Renal cortical epithelial cell (primary cell): ENCODE measurements around the gene KRTAP3-2. TPM values are rescaled to one million over a fixed set of nuclear protein-coding genes. Genes with fewer than 3 reads are reported as not detected.

Experiments used
- DNase-seq: peaks from one replicate; pipeline ENCODE4 v3.0.0-alpha.2; 2011; ENCODE audit warnings: low read depth
- total RNA-seq: library from RNA; depleted of rRNA; stranded (reverse); fragments of >200 nt; gene quantifications from 2 replicates; pipeline ENCODE4 v1.2.3, GENCODE V29; 2014

The KRTAP3-2 gene
- total RNA-seq, 1 donor from 2014 or later, result not detected

- no peak for DNase-seq
These were observed 10.7 kb upstream of the KRTAP3-2 start for GRCh38 chr17:41010441-41010840.

GRCh38 chr17:41009936-41010335 lies 10.2 kb upstream of the KRTAP3-2 start:
- DNase-seq, result no peak

- peak; percentile 18 for DNase-seq
These were observed 9.6 kb upstream of the KRTAP3-2 start for GRCh38 chr17:41009301-41009760.

- no peak for DNase-seq
These were observed 9.1 kb upstream of the KRTAP3-2 start, which contains the start of gene KRTAP3-1 for GRCh38 chr17:41008811-41009210. Gene KRTAP3-1 (minus strand): TSS chr17:41009128. CDS start chr17:41009074, 54 bp downstream.

GRCh38 chr17:41004397-41004796 lies 4.7 kb upstream of the KRTAP3-2 start:
- no peak for DNase-seq

- DNase-seq, result no peak
These were observed 4.2 kb upstream of the KRTAP3-2 start for GRCh38 chr17:41003926-41004325.

- DNase-seq, result no peak
These were observed 3.1 kb upstream of the KRTAP3-2 start for GRCh38 chr17:41002814-41003213.

- DNase-seq, result no peak
These were observed 2.1 kb upstream of the KRTAP3-2 start for GRCh38 chr17:41001795-41002194.

- no peak for DNase-seq
These were observed 2.3 kb downstream of the KRTAP3-2 start for GRCh38 chr17:40997361-40997760.

GRCh38 chr17:40996829-40997228 lies 2.9 kb downstream of the KRTAP3-2 start:
- no peak for DNase-seq

GRCh38 chr17:40995116-40995515 lies 4.6 kb downstream of the KRTAP3-2 start:
- DNase-seq, result no peak

- no peak for DNase-seq
These were observed 5.9 kb downstream of the KRTAP3-2 start, which contains the start of gene KRTAP3-3 for GRCh38 chr17:40993839-40994238. Gene KRTAP3-3 (minus strand): TSS chr17:40994164. CDS start chr17:40994097, 67 bp downstream.

GRCh38 chr17:40993084-40993483 lies 6.6 kb downstream of the KRTAP3-2 start:
- DNase-seq, result no peak

- no peak for DNase-seq
These were observed 7.0 kb downstream of the KRTAP3-2 start for GRCh38 chr17:40992666-40993065.

- DNase-seq, result no peak
These were observed 12.8 kb downstream of the KRTAP3-2 start for GRCh38 chr17:40986920-40987319.

- DNase-seq, result no peak
These were observed 15.5 kb downstream of the KRTAP3-2 start, which contains the start of gene KRT40 for GRCh38 chr17:40984226-40984625. Gene KRT40 (minus strand): TSS chr17:40984326. CDS start chr17:40984273, 53 bp downstream.

GRCh38 chr17:40981115-40981514 lies 18.6 kb downstream of the KRTAP3-2 start:
- no peak for DNase-seq

- DNase-seq, result no peak
These were observed 19.1 kb downstream of the KRTAP3-2 start for GRCh38 chr17:40980596-40980995.

GRCh38 chr17:40980117-40980516 lies 19.6 kb downstream of the KRTAP3-2 start:
- DNase-seq, result no peak

- no peak for DNase-seq
These were observed 21.0 kb downstream of the KRTAP3-2 start for GRCh38 chr17:40978575-40979151.

GRCh38 chr17:40975516-40975915 lies 24.2 kb downstream of the KRTAP3-2 start:
- DNase-seq, result no peak

GRCh38 chr17:40974366-40974765 lies 25.3 kb downstream of the KRTAP3-2 start:
- DNase-seq, result no peak

- DNase-seq, result no peak
These were observed 32.1 kb downstream of the KRTAP3-2 start for GRCh38 chr17:40967582-40967981.

- no peak for DNase-seq
These were observed 32.9 kb downstream of the KRTAP3-2 start, which contains the start of gene KRT39 for GRCh38 chr17:40966848-40967247. Gene KRT39 (minus strand): TSS chr17:40966948. CDS start chr17:40966856, 92 bp downstream.
